GM12878 (cell line): ENCODE data around the gene WIPF1. TPM values are rescaled to one million over a fixed set of nuclear protein-coding genes. Genes with fewer than 3 reads are reported as not detected.

Source experiments
- ATF2 ChIP-seq: IDR thresholded peaks from 2 replicates; pipeline ENCODE4 v1.6.1; 2012; ENCODE audit warnings: low read length, inconsistent platforms
- ATF7 ChIP-seq: fragments of 450-650 bp; IDR thresholded peaks from 2 replicates; pipeline ENCODE4 v1.6.1; 2016; ENCODE audit warnings: low read depth, mild to moderate bottlenecking
- BRCA1 ChIP-seq: IDR thresholded peaks from 2 replicates; pipeline ENCODE4 v1.6.1; 2011; ENCODE audit warnings: low read depth, low read length, improper control_type of control experiment
- CBFB ChIP-seq: IDR thresholded peaks from 2 replicates; pipeline ENCODE4 v1.6.1; 2016; ENCODE audit warnings: antibody characterized with exemption, low read depth
- IRF5 ChIP-seq: fragments of 450-650 bp; IDR thresholded peaks from 2 replicates; pipeline ENCODE4 v1.6.1; 2017; ENCODE audit warnings: borderline replicate concordance
- JUND ChIP-seq: IDR thresholded peaks from 2 replicates; pipeline ENCODE4 v1.6.1; 2012; ENCODE audit warnings: low read depth, mild to moderate bottlenecking, low read length, improper control_type of control experiment, moderate library complexity
- MTA3 ChIP-seq: IDR thresholded peaks from 2 replicates; pipeline ENCODE4 v1.6.1; 2012; ENCODE audit warnings: low read length, inconsistent platforms, borderline replicate concordance
- NBN ChIP-seq: fragments of 450-650 bp; IDR thresholded peaks from 2 replicates; pipeline ENCODE4 v1.6.1; 2016
- NR2C1 ChIP-seq: fragments of 450-650 bp; IDR thresholded peaks from 2 replicates; pipeline ENCODE4 v1.6.1; 2017; ENCODE audit warnings: antibody characterized with exemption, mild to moderate bottlenecking, moderate library complexity
- POLR2A ChIP-seq: IDR thresholded peaks from 2 replicates; pipeline ENCODE4 v1.6.1; 2011; ENCODE audit warnings: low read depth, mild to moderate bottlenecking, low read length
- REST ChIP-seq: IDR thresholded peaks from 2 replicates; pipeline ENCODE4 v1.6.1; 2012; ENCODE audit warnings: mild to moderate bottlenecking, low read depth, low read length
- RFX5 ChIP-seq: IDR thresholded peaks from 2 replicates; pipeline ENCODE4 v1.6.1; 2011; ENCODE audit warnings: low read depth, low read length, improper control_type of control experiment
- RUNX3 ChIP-seq: IDR thresholded peaks from 2 replicates; pipeline ENCODE4 v1.6.1; 2012; ENCODE audit warnings: low read length, inconsistent platforms
- TBL1XR1 ChIP-seq: IDR thresholded peaks from 2 replicates; pipeline ENCODE4 v1.6.1; 2012; ENCODE audit warnings: low read depth, low read length, improper control_type of control experiment
- WRNIP1 ChIP-seq: IDR thresholded peaks from 2 replicates; pipeline ENCODE4 v1.6.1; 2011; ENCODE audit warnings: low read depth, low read length, improper control_type of control experiment, borderline replicate concordance
- ZNF274 ChIP-seq: IDR thresholded peaks from one replicate; pipeline ENCODE4 v1.8.0; 2011; ENCODE audit not compliant: insufficient read length, insufficient read depth
- polyA plus RNA-seq, 11 experiments: library from polyadenylated mRNA; depleted of rRNA in 4 of 11; unstranded in 6 of 11; stranded (reverse) in 5 of 11; fragments of >200 nt; fragmentation: Nextera tagmentation in 4 of 11; fragmentation: Illumina TruSeq in 1 of 11; extraction: Ambion mirVana in 4 of 11; extraction: Trizol in 1 of 11; gene quantifications; 1 replicate in 1 of 11; 2 replicates in 10 of 11; pipeline versions ENCODE4 v1.2.1 to v1.2.3, GENCODE V29; 2011 to 2016; ENCODE audit warnings: inconsistent platforms in 2 of 11, missing spikeins in 2 of 11, low read depth in 1 of 11
- total RNA-seq, 4 experiments: library from RNA; depleted of rRNA in 3 of 4; stranded (reverse); fragments of >200 nt in 3 of 4; fragmentation: Illumina TruSeq in 1 of 4; extraction: Trizol in 1 of 4; gene quantifications; 2 replicates each; pipeline versions ENCODE4 v1.2.1 to v1.2.3, GENCODE V29; 2013 to 2021
- TF ChIP-seq, protein P1 (sequence below): fragments of 450-650 bp; conservative IDR thresholded peaks from 2 replicates; pipeline ENCODE4 v1.6.1; 2017; ENCODE audit warnings: mild to moderate bottlenecking, moderate library complexity
- TF ChIP-seq, protein P2 (sequence below): fragments of 450-650 bp; IDR thresholded peaks from 2 replicates; pipeline ENCODE4 v1.6.1; 2016; ENCODE audit warnings: mild to moderate bottlenecking, moderate library complexity, borderline replicate concordance

Gene WIPF1
- total and polyA plus RNA-seq, 10 of the 15 experiments (the other 5 are each of a cell fraction or from before 2014, with no cell fraction given): 23.1 to 188 (median 68.9) TPM

- no peak for TF ChIP-seq CBFB
- no peak; the same call in 1 of the 2 replicates for TF ChIP-seq ATF7
- no peak for TF ChIP-seq REST
- TF ChIP-seq IRF5: no peak
- no peak for TF ChIP-seq ZNF274
- TF ChIP-seq, protein P1, sequence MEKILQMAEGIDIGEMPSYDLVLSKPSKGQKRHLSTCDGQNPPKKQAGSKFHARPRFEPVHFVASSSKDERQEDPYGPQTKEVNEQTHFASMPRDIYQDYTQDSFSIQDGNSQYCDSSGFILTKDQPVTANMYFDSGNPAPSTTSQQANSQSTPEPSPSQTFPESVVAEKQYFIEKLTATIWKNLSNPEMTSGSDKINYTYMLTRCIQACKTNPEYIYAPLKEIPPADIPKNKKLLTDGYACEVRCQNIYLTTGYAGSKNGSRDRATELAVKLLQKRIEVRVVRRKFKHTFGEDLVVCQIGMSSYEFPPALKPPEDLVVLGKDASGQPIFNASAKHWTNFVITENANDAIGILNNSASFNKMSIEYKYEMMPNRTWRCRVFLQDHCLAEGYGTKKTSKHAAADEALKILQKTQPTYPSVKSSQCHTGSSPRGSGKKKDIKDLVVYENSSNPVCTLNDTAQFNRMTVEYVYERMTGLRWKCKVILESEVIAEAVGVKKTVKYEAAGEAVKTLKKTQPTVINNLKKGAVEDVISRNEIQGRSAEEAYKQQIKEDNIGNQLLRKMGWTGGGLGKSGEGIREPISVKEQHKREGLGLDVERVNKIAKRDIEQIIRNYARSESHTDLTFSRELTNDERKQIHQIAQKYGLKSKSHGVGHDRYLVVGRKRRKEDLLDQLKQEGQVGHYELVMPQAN: no peak
- TF ChIP-seq ATF2: peak; percentile 77
- TF ChIP-seq JUND: no peak
- TF ChIP-seq NBN: peak; percentile 41; the same call in 1 of the 2 replicates
- TF ChIP-seq RUNX3: no peak; the same call in none of the 2 replicates
- no peak for TF ChIP-seq NR2C1
- TF ChIP-seq BRCA1: no peak
- no peak for TF ChIP-seq TBL1XR1
- TF ChIP-seq RFX5: no peak
- TF ChIP-seq WRNIP1: no peak
- TF ChIP-seq MTA3: no peak
- peak; percentile 49; the same call in 1 of the 2 replicates for TF ChIP-seq POLR2A
- TF ChIP-seq, protein P2, sequence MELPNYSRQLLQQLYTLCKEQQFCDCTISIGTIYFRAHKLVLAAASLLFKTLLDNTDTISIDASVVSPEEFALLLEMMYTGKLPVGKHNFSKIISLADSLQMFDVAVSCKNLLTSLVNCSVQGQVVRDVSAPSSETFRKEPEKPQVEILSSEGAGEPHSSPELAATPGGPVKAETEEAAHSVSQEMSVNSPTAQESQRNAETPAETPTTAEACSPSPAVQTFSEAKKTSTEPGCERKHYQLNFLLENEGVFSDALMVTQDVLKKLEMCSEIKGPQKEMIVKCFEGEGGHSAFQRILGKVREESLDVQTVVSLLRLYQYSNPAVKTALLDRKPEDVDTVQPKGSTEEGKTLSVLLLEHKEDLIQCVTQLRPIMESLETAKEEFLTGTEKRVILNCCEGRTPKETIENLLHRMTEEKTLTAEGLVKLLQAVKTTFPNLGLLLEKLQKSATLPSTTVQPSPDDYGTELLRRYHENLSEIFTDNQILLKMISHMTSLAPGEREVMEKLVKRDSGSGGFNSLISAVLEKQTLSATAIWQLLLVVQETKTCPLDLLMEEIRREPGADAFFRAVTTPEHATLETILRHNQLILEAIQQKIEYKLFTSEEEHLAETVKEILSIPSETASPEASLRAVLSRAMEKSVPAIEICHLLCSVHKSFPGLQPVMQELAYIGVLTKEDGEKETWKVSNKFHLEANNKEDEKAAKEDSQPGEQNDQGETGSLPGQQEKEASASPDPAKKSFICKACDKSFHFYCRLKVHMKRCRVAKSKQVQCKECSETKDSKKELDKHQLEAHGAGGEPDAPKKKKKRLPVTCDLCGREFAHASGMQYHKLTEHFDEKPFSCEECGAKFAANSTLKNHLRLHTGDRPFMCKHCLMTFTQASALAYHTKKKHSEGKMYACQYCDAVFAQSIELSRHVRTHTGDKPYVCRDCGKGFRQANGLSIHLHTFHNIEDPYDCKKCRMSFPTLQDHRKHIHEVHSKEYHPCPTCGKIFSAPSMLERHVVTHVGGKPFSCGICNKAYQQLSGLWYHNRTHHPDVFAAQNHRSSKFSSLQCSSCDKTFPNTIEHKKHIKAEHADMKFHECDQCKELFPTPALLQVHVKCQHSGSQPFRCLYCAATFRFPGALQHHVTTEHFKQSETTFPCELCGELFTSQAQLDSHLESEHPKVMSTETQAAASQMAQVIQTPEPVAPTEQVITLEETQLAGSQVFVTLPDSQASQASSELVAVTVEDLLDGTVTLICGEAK: no peak
These were observed 10.6 kb upstream of the WIPF1 start (continued) for GRCh38 chr2:174607989-174608865.
